A549 treated with dexamethasone at 1 μM for 4 hours (cell line): ENCODE measurements around the gene ANXA6. TPM values are rescaled to one million over a fixed set of nuclear protein-coding genes. Genes with fewer than 3 reads are reported as not detected.

Source experiments
- total RNA-seq: library from RNA; stranded (reverse); fragments of 200-300 nt; extraction: Qiagen RNA extraction; gene quantifications from 5 replicates; pipeline ENCODE4 v1.2.3, GENCODE V29; 2022

The ANXA6 gene
- 43.9 to 53.1 TPM (median 47.6 TPM) in 5 replicates for total RNA-seq

DNA sequence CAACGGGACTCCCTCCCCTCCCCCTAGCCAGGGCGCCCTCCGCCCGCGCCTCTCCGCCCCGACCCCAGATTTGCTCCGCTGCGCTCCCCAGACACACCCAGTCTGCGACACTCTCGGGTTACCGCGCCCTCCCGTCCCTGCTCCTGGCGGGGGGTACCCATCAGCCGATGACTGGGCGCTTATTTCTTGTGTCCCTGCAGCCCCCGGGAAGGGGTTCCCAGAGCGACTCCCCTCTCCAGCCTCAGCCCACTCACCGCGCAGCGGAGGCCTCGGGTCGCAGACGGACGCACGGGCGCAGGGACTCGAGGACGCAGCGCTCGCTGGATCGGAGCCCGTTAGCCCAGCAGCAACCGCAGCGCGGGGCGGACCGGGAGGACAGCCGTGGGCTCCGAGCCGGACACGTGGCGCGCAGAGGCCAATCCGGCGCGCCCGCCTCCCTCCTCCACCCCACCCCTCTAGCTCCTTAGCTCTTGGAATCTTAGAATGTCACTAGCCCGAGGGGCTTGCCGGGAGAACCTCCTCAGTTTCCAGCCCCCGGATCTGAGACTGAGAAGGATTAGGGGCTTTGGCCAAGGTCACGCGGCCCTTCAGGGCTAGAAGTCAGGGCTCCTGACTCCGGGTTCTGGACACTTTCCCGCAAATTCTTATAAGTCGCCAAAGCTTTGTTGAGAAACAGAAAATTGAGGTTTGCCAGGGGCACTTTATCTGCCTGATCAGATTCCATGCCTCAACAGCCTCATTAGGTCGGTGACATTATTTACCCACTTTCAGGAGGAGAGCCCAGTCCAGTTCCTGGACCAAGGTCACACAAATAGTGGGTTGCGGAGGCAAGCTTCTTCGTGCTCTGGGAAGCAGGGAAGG is at the start of gene ANXA6:
Gene ANXA6 (minus strand): TSS at position 354 of the 861 bp plus-strand sequence. CDS start 9,878 bp downstream, outside the sequence.

DNA sequence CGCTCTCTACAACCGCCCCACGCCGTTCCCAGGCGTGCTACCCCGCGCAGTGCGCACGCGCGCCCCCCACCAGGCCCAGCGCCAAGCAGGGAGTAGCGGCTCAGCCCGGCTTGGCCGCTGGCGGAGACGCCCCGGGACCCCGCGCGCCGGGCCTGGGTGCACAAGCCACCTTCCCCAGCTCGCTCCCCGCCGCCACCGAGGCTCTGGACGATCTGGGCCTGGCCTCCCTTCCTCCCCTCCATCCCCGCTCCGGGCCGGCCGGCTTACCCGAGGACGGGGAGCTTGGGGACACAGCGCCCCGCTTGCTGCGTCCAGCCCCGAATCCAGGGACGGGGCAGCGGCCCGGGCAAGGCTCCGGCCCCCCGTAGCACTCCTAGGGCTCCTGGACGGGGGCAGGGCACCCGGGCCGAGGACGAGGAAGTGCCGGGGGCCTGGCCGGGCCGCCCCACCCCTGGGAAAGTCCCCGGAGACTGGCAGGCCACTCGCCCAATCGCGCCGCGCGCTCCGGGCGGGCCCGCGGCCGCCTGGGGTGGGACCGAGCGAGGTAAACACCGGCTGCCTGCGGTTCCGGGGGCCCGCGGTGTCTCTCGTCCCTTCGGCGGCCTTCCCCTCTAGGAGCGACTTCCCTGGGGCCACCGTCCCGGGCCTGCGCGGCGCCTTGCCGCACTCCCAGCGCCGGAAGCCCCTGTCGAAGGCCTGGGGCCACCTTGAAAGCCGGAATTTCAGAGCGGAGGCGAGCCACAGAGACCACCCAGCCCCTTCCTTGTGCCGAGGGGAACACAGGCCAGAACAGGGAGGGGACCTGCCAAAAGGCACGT is 76.8 kb downstream of the ANXA6 start, which contains the start of gene TNIP1:
Gene TNIP1 (minus strand): TSS at position 422 of the 818 bp plus-strand sequence. CDS start 15,939 bp downstream, outside the sequence.

Other genes starting within 250 kb of the ANXA6 start
- 16.7 to 20.3 TPM (median 17.5 TPM) in 5 replicates for gene GPX3, start 137.2 kb downstream of the ANXA6 start, total RNA-seq
- gene TNIP1, start 76.7 kb downstream of the ANXA6 start, total RNA-seq: 144 to 185 TPM (median 171 TPM) in 5 replicates
- gene CCDC69, start 66.3 kb upstream of the ANXA6 start, total RNA-seq: 1.4 to 2.4 TPM (median 1.5 TPM) in 5 replicates
- 16.9 to 18.2 TPM (median 17.6 TPM) in 5 replicates for gene GM2A, start 95.4 kb upstream of the ANXA6 start, total RNA-seq
- gene SLC36A3, start 146.0 kb upstream of the ANXA6 start, total RNA-seq: not detected in 5 replicates
- not detected in 5 replicates for gene SLC36A2, start 189.8 kb upstream of the ANXA6 start, total RNA-seq